ENCODE measurements around the gene SLC7A5. TPM values are rescaled to one million over a fixed set of nuclear protein-coding genes. Genes with fewer than 3 reads are reported as not detected.
A peak's percentile ranks its signal among the peaks of the same experiment; 100 is the strongest.
"Not testable (repeated sequence)": the region's sequence is repeated elsewhere in the genome, so short reads cannot be mapped to it uniquely, and the experiment has no call there.

The SLC7A5 gene
- total RNA-seq, 2 donors from 2014 or later, result 8.4 to 18.4 TPM

DNA sequence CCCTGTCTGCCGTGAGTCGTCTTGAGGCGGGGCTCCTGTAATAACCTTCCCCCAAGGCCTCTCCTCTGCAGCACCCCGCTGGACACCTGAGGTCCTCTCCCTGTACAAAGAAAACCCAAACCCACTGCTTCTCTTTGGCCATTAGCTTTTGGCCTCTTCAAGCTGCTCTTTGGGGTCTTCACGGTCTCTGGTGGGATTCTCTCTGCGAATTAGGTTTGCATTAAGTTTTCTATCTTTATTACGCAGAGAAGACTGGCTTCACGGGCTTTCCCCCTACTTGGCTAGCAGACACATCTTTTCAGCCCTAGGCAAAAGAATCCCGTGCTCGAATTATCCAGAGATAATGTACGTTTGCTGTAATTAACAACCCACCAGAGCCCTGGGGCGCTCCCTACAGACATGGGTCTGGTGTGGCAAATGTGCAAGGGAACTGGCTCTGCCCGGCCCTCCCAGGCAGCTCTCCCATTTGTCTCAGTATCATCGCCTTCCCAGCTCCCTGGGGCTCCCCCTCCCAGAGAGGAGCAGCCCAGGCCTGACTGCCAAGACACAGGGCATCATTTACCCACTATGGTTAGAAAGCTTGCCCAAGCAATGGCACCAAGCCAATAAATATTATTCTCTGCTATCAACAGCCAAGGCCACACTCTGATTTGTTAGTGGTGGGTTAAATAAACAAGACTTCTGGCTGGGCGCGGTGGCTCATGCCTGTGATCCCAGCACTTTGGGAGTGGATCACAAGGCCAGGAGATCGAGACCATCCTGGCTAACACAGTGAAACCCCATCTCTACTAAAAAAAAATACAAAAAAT lies 78.8 kb downstream of the SLC7A5 start:
- intact Hi-C loops (cut with DNase I), result no loop called here
- ATAC-seq, result peak; percentile 81 to 86
- DNase-seq, result peak; percentile 40

DNA sequence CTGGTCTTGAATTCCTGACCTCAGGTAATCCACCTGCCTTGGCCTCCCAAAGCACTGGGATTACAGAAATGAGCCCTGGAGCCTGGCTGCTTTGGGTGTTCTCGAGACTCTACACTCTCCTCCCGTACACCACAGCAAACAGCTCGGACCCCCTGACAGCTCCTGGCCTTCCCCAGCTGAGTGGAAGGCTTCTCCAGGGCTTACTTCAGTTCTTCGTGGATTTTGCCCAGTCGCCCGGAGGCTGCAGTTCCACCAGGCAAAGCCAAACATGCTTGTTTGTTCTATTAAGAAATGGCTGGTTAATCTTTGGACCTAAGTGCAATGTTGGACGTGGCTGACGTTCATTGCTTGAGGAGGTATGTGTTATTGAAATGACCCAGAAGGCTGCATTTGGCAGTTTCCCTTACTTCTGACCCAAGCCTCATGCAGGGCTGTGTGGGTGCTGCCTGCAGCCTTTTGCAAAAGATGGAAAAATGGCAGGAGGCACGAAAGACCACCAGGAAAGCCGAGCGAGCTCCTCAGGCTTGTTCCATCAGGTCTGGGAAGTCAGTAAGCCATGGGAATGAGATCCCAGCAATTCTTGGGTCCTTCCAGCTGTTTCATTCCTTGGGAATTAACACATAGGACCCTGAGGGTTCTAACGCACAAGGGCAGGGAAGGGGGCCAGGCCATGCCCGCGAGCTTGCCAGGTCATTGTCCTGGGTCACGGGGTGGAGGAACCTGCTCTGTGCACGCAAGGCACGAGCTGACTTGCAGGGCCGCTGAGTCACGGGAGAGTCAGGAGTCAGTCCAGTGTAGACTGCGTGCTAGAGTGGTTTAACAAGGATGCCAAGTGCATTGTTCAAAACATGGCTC lies 79.6 kb downstream of the SLC7A5 start:
- DNase-seq (no peak), ATAC-seq (peak; percentile 15 to 20)
- intact Hi-C loops (cut with DNase I), result no loop called here

DNA sequence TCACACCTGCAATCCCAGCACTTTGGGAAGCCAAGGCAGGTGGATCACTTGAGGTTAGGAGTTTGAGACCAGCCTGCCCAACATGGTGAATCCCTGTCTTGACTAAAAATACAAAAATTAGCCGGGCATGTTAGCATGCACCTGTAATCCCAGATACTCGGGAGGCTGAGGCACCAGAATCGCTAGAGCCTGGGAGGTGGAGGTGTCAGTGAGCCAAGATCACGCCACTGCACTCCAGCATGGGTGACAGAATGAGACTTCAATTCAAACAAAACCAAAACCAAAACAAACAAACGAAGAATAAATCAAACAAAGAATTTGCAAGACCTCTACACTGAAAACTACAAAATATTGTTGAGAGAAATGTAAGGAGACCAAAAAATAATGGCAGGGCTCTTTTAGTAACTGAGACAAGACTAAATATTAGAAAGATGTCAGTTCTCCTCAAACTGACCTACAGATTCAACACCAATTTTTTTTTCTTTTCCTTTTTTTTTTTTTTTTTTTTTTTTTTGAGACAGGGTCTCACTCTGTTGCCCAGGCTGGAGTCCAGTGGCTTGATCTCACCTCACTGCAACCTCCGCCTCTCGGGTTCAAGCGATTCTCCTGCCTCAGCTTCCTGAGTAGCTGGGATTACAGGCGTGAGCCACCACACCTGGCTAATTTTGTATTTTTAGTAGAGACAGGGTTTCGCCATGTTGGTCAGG lies 80.4 kb downstream of the SLC7A5 start:
- intact Hi-C loops (cut with DNase I); DNase-seq; ATAC-seq: not testable (repeated sequence)

DNA sequence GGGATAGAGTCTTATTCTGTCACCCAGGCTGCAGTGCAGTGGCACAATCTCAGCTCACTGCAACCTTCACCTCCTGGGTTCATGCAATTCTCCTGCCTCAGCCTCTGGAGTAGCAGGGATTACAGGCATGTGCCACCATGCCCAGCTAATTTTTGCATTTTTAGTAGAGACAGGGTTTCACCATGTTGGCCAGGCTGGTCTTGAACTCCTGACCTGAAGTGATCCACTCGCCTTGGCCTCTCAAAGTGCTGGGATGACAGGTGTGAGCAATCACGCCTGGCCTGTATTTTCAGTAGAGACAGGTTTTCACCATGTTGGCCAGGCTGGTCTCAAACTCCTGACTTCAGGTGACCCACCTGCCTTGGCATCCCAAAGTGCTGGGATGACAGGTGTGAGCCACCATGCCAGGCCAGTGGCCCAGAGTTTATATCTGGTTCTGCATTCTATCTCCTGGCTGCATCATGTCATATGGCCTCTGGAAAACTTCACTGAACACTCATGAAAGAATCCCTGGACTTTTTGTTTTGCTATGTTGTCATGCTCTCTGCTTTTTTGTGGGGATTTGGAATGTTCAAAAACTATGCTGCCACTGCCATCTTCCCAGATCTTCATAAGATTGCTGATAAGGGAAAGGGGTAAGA lies 81.7 kb downstream of the SLC7A5 start:
- intact Hi-C loops (cut with DNase I); DNase-seq; ATAC-seq: not testable (repeated sequence)

DNA sequence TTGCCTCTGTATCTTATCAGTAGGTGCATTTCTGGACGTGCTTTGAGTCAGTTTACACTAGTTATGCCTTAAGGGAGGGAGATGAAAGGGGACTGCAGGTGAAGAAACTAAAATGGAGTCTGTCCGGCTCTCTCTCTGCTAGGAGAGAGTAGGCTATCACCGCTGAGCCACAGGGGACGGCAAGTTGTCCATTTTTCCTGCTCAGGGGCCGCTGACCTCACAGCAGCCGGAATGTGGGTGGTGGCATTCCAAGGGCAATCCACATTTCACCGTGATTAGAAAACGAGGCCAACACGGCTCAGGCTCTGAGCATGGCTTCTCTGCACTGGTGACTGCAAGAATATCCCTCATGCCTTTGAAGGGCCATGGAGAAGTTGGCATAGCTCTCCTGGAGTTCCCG lies 84.5 kb downstream of the SLC7A5 start:
- ATAC-seq (peak in 1 of 2 donors; percentile 39), DNase-seq (no peak)
- intact Hi-C loops (cut with DNase I), result no loop called here

DNA sequence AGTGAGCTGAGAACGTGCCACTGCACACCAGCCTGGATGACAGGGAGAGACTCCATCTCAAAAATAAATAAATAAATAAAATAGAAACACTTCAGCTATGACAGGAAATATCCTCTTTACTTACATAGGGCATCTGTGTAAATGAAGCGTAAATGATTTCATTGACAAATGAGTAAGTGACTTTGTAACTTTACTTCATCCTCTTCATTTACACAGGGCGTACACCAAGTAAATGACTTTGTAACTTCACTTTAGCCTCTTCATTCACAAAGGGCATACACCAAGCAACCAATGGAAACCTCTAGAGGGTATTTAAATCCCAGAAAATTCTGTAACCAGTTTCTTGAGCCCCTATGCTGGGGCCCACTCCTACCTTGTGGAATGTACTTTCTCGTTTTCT lies 87.3 kb downstream of the SLC7A5 start:
- ATAC-seq (no peak), DNase-seq (no peak)
- intact Hi-C loops (cut with DNase I), result no loop called here

DNA sequence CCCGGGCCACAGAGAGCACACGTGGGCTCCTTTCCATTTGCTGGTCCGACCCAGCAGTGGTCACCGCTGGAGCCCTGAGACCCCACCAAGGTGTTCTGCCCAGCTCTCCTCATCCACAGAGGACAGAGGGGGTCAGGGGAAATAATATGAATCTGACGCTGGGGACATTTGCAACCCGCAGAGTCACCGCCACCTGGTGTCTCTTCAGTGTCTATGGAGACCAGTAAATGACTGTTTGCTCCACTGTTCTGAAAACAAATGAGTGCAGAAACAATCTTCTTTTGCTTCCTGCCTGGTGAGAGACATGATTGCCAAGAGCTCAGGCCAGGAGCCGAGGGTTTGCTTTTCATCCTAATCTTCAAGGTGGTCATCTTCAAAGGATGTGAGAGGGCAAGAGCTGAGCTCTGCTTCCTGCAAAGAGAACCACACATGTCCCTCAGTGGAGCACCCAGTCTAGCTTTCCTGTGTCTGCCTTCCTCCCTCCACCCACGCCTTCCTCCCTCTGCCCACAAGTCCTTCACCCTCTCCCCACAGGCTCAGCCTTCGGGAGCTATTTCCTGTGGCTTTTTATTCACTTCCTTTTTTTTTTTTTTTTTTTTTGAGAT lies 88.8 kb downstream of the SLC7A5 start:
- DNase-seq (peak; percentile 49), ATAC-seq (peak in 1 of 2 donors; percentile 9)
- intact Hi-C loops (cut with DNase I), result no loop called here

Small RNA genes within 50 kb of the gene (microRNA-seq; reads per million reads assigned to microRNA genes)
- 0 reads per million in 2 donors for gene MIR6775

Other genes starting within 250 kb of the SLC7A5 start
- gene KLHDC4, start 103.5 kb downstream of the SLC7A5 start, total RNA-seq, result 10 to 100 TPM; 11.4 to 18.0 TPM
- not detected for gene CA5A, start 67.0 kb upstream of the SLC7A5 start, total RNA-seq
- 10 to 100 TPM; 13.9 to 16.7 TPM for gene BANP, start 81.9 kb upstream of the SLC7A5 start, total RNA-seq

Measured in left cardiac atrium (tissue), 4 donors.